Uterus (tissue), 2 donors: ENCODE data around the gene NOTO.

Experiments
- CTCF ChIP-seq, 4 experiments: fragments of 200-600 bp in 2 of 4; fragments of 450-650 bp in 2 of 4; sonication (generic) in 2 of 4; IDR thresholded peaks; one replicate each; pipeline ENCODE4 v1.5.1; 2016 to 2019; ENCODE audit warnings: antibody characterized with exemption in 4 of 4, mild to moderate bottlenecking in 2 of 4, moderate library complexity in 1 of 4
- POLR2A ChIP-seq, 2 donors: fragments of 450-650 bp; IDR thresholded peaks; one replicate each; pipeline ENCODE4 v1.6.1; 2016; ENCODE audit warnings: antibody characterized with exemption in 2 of 2, mild to moderate bottlenecking in 1 of 2, moderate library complexity in 1 of 2

- no peak for TF ChIP-seq CTCF (IDR thresholded peaks at IDR 0.05)
- no peak for TF ChIP-seq POLR2A (IDR thresholded peaks at IDR 0.05)
Measured at GRCh38 chr2:73252238-73253027, 50.1 kb downstream of the NOTO start.
